PFSK-1 (cell line): Measurements from ENCODE around the gene AGRN.

Experiments
- FOXP2 ChIP-seq: optimal IDR thresholded peaks from 2 replicates; pipeline ENCODE3; 2011; ENCODE audit warnings: borderline replicate concordance, control low read depth, inconsistent platforms; ENCODE audit not compliant: insufficient read depth; ENCODE audit errors: extremely low read length, extremely low read depth
- POLR2AphosphoS5 ChIP-seq: IDR thresholded peaks from 2 replicates; pipeline ENCODE4 v1.6.1; 2012; ENCODE audit warnings: low read depth, mild to moderate bottlenecking, control low read depth, low read length, moderate library complexity
- REST ChIP-seq, 2 experiments: IDR thresholded peaks; 2 replicates each; pipeline versions ENCODE4 v1.6.1 to v1.8.0; 2011 to 2012; ENCODE audit warnings: low read depth in 2 of 2, low read length in 2 of 2, control low read depth in 1 of 2, inconsistent platforms in 1 of 2, mild to moderate bottlenecking in 1 of 2, moderate library complexity in 1 of 2; ENCODE audit not compliant: insufficient read depth in 1 of 2
- SIN3A ChIP-seq: IDR thresholded peaks from 2 replicates; pipeline ENCODE4 v1.6.1; 2012; ENCODE audit warnings: mild to moderate bottlenecking, low read length, moderate library complexity, borderline replicate concordance; ENCODE audit not compliant: insufficient read depth
- TAF1 ChIP-seq: IDR thresholded peaks from 2 replicates; pipeline ENCODE4 v1.6.1; 2012; ENCODE audit warnings: low read length, control low read depth, borderline replicate concordance; ENCODE audit not compliant: insufficient read depth

Gene AGRN

GRCh38 chr1:975896-976683 is 43.8 kb upstream of the AGRN start:
- TF ChIP-seq FOXP2: no peak
- no peak for TF ChIP-seq POLR2AphosphoS5
- TF ChIP-seq TAF1: no peak
- TF ChIP-seq SIN3A: no peak
- no peak for TF ChIP-seq REST (IDR thresholded peaks at IDR 0.05; ENCODE audit: insufficient read depth in 1 of 2, low read depth in 2 of 2, low read length in 2 of 2)

GRCh38 chr1:978069-978834 is 41.7 kb upstream of the AGRN start:
- TF ChIP-seq REST (IDR thresholded peaks at IDR 0.05; ENCODE audit: insufficient read depth in 1 of 2, low read depth in 2 of 2, low read length in 2 of 2) (no peak), POLR2AphosphoS5 (no peak), SIN3A (no peak)

- TF ChIP-seq REST (IDR thresholded peaks at IDR 0.05; ENCODE audit: insufficient read depth in 1 of 2, low read depth in 2 of 2, low read length in 2 of 2) (no peak), SIN3A (no peak), FOXP2 (no peak), TAF1 (no peak), POLR2AphosphoS5 (no peak)
Observed at GRCh38 chr1:978835-979743, 40.8 kb upstream of the AGRN start.

- TF ChIP-seq FOXP2 (no peak), POLR2AphosphoS5 (no peak), REST (IDR thresholded peaks at IDR 0.05; ENCODE audit: insufficient read depth in 1 of 2, low read depth in 2 of 2, low read length in 2 of 2) (no peak), TAF1 (no peak)
Observed at GRCh38 chr1:979744-980072, 40.2 kb upstream of the AGRN start.
